GM19467 (cell line): ENCODE results near the gene GRAMD2A.
A peak's percentile ranks its signal among the peaks of the same experiment; 100 is the strongest.

Experiments
- ATAC-seq: cut with Tn5 transposase; IDR thresholded peaks from one replicate; pipeline ENCODE4 v1.9.1; 2021; ENCODE audit warnings: mild to moderate bottlenecking, moderate library complexity; ENCODE audit not compliant: unreplicated experiment

The GRAMD2A gene

GRCh38 chr15:72220687-72221086 lies 23.1 kb upstream of the GRAMD2A start:
- no peak for ATAC-seq

GRCh38 chr15:72217216-72217615 lies 19.6 kb upstream of the GRAMD2A start:
- no peak for ATAC-seq

- ATAC-seq = no peak
Measured at GRCh38 chr15:72216079-72216478, 18.5 kb upstream of the GRAMD2A start.

- ATAC-seq = no peak
Measured at GRCh38 chr15:72207558-72208085, 10.0 kb upstream of the GRAMD2A start.

- no peak for ATAC-seq
Measured at GRCh38 chr15:72206677-72207000, 9.1 kb upstream of the GRAMD2A start.

GRCh38 chr15:72205896-72206676 lies 8.5 kb upstream of the GRAMD2A start:
- no peak for ATAC-seq

GRCh38 chr15:72205273-72205672 lies 7.7 kb upstream of the GRAMD2A start:
- no peak for ATAC-seq

GRCh38 chr15:72203507-72203837 lies 5.9 kb upstream of the GRAMD2A start:
- ATAC-seq = no peak

- ATAC-seq = no peak
Measured at GRCh38 chr15:72202801-72203506, 5.4 kb upstream of the GRAMD2A start.

- ATAC-seq = no peak
Measured at GRCh38 chr15:72202302-72202701, 4.7 kb upstream of the GRAMD2A start.

GRCh38 chr15:72201391-72201921 lies 3.9 kb upstream of the GRAMD2A start:
- ATAC-seq = no peak

GRCh38 chr15:72200395-72201237 lies 3.0 kb upstream of the GRAMD2A start:
- ATAC-seq = no peak

- peak; percentile 42 for ATAC-seq
Measured at GRCh38 chr15:72199721-72200212, 2.2 kb upstream of the GRAMD2A start.

GRCh38 chr15:72199205-72199515 lies 1.6 kb upstream of the GRAMD2A start:
- no peak for ATAC-seq

- ATAC-seq = no peak
Measured at GRCh38 chr15:72198356-72199204, 993 bp upstream of the GRAMD2A start.

- no peak for ATAC-seq
Measured at GRCh38 chr15:72197041-72197459, 537 bp downstream of the GRAMD2A start.

- no peak for ATAC-seq
Measured at GRCh38 chr15:72196409-72197040, 1.1 kb downstream of the GRAMD2A start.

GRCh38 chr15:72195101-72195511 lies 2.5 kb downstream of the GRAMD2A start:
- no peak for ATAC-seq

- ATAC-seq = no peak
Measured at GRCh38 chr15:72193836-72194396, 3.7 kb downstream of the GRAMD2A start.
